H9 (cell line): Measurements from ENCODE around the gene TAT. TPM values are rescaled to one million over a fixed set of nuclear protein-coding genes. Genes with fewer than 3 reads are reported as not detected.

ENCODE experiments used
- DNase-seq: peaks from one replicate; pipeline ENCODE4 v3.0.0-alpha.2; 2017
- H2AFZ ChIP-seq: one replicate; pipeline ENCODE4 v1.6.1; 2013; ENCODE audit warnings: mild to moderate bottlenecking, low read length, control low read depth, moderate library complexity
- H2AK5ac ChIP-seq: 2 replicates; pipeline ENCODE4 v1.6.1; 2013; ENCODE audit warnings: low read length, control low read depth, mixed read lengths; ENCODE audit not compliant: insufficient read length
- H2BK120ac ChIP-seq: one replicate; pipeline ENCODE4 v1.6.1; 2013; ENCODE audit warnings: low read depth, mild to moderate bottlenecking, low read length, control low read depth, inconsistent platforms; ENCODE audit not compliant: poor library complexity, severe bottlenecking
- H2BK12ac ChIP-seq: 2 replicates; pipeline ENCODE4 v1.6.1; 2013; ENCODE audit warnings: low read length, control low read depth, mixed read lengths, low read depth; ENCODE audit not compliant: insufficient read length
- H2BK15ac ChIP-seq: 2 replicates; pipeline ENCODE4 v1.6.1; 2013; ENCODE audit warnings: low read depth, low read length, control low read depth
- H2BK20ac ChIP-seq: one replicate; pipeline ENCODE4 v1.6.1; 2013; ENCODE audit warnings: low read depth, mild to moderate bottlenecking, low read length, control low read depth, inconsistent platforms; ENCODE audit not compliant: poor library complexity, severe bottlenecking
- H2BK5ac ChIP-seq: 2 replicates; pipeline ENCODE4 v1.6.1; 2013; ENCODE audit warnings: low read length, control low read depth, mixed read lengths; ENCODE audit not compliant: insufficient read length
- H3K14ac ChIP-seq: 2 replicates; pipeline ENCODE4 v1.6.1; 2013; ENCODE audit warnings: low read length, control low read depth; ENCODE audit not compliant: insufficient read depth
- H3K18ac ChIP-seq: 2 replicates; pipeline ENCODE4 v1.6.1; 2013; ENCODE audit warnings: low read depth, mild to moderate bottlenecking, mixed read lengths, low read length, control low read depth; ENCODE audit not compliant: insufficient read length
- H3K23ac ChIP-seq: 2 replicates; pipeline ENCODE4 v1.6.1; 2013; ENCODE audit warnings: low read length, control low read depth, mixed read lengths, low read depth; ENCODE audit not compliant: insufficient read length
- H3K23me2 ChIP-seq: 2 replicates; pipeline ENCODE4 v1.6.1; 2013; ENCODE audit warnings: low read depth, mild to moderate bottlenecking, mixed read lengths, low read length, control low read depth; ENCODE audit not compliant: insufficient read length, poor library complexity, severe bottlenecking
- H3K27ac ChIP-seq: 2 replicates; pipeline ENCODE4 v1.5.1; 2013; ENCODE audit warnings: low read length, control low read depth, mixed read lengths, low read depth; ENCODE audit not compliant: insufficient read length
- H3K27me3 ChIP-seq: 2 replicates; pipeline ENCODE4 v1.6.1; 2013; ENCODE audit warnings: low read length, control low read depth, inconsistent platforms; ENCODE audit not compliant: insufficient read depth
- H3K4ac ChIP-seq: 2 replicates; pipeline ENCODE4 v1.6.1; 2013; ENCODE audit warnings: low read depth, mild to moderate bottlenecking, control low read depth, inconsistent platforms, low read length, moderate library complexity
- H3K4me1 ChIP-seq: 2 replicates; pipeline ENCODE4 v1.6.1; 2013; ENCODE audit warnings: low read length, control low read depth, inconsistent platforms; ENCODE audit not compliant: insufficient read depth
- H3K4me2 ChIP-seq: 2 replicates; pipeline ENCODE4 v1.6.1; 2013; ENCODE audit warnings: low read length, control low read depth, mixed read lengths; ENCODE audit not compliant: insufficient read length, insufficient read depth
- H3K56ac ChIP-seq: 2 replicates; pipeline ENCODE4 v1.6.1; 2013; ENCODE audit warnings: low read depth, mild to moderate bottlenecking, mixed read lengths, low read length, control low read depth; ENCODE audit not compliant: insufficient read length
- H3K79me1 ChIP-seq: 2 replicates; pipeline ENCODE4 v1.6.1; 2013; ENCODE audit warnings: low read depth, mild to moderate bottlenecking, moderate library complexity, low read length, control low read depth, inconsistent platforms; ENCODE audit not compliant: insufficient read depth, poor library complexity, severe bottlenecking
- H3K79me2 ChIP-seq: 2 replicates; pipeline ENCODE4 v1.6.1; 2013; ENCODE audit warnings: low read length, control low read depth, inconsistent platforms; ENCODE audit not compliant: insufficient read depth
- H3K9ac ChIP-seq: 2 replicates; pipeline ENCODE4 v1.6.1; 2013; ENCODE audit warnings: low read length, control low read depth, mixed read lengths; ENCODE audit not compliant: insufficient read length; ENCODE audit errors: extremely low read depth
- H3K9me3 ChIP-seq: one replicate; pipeline ENCODE4 v1.6.1; 2013; ENCODE audit warnings: low read depth, low read length, inconsistent platforms; ENCODE audit not compliant: control insufficient read depth
- H3T11ph ChIP-seq: one replicate; pipeline ENCODE4 v1.6.1; 2013; ENCODE audit warnings: mild to moderate bottlenecking, low read length, control low read depth, inconsistent platforms
- H4K20me1 ChIP-seq: one replicate; pipeline ENCODE4 v1.6.1; 2013; ENCODE audit not compliant: control insufficient read depth, insufficient read length, insufficient read depth
- H4K5ac ChIP-seq: 2 replicates; pipeline ENCODE4 v1.6.1; 2013; ENCODE audit warnings: low read depth, mild to moderate bottlenecking, mixed read lengths, low read length, control low read depth; ENCODE audit not compliant: insufficient read length
- H4K8ac ChIP-seq: replicated peaks from 2 replicates; pipeline ENCODE4 v1.6.1; 2013; ENCODE audit warnings: low read length, control low read depth, mixed read lengths, low read depth; ENCODE audit not compliant: insufficient read length
- H4K91ac ChIP-seq: 2 replicates; pipeline ENCODE4 v1.6.1; 2013; ENCODE audit warnings: low read depth, mild to moderate bottlenecking, moderate library complexity, mixed read lengths, low read length, control low read depth; ENCODE audit not compliant: insufficient read length
- H3K27ac Mint-ChIP-seq, 3 experiments: 2 replicates in 2 of 3; 3 replicates in 1 of 3; pipeline ENCODE4 v1.8.0; 2020 to 2021; ENCODE audit warnings: mixed read lengths in 3 of 3, mild to moderate bottlenecking in 1 of 3, moderate library complexity in 1 of 3
- H3K27me3 Mint-ChIP-seq: 2 replicates; pipeline ENCODE4 v1.8.0; 2021; ENCODE audit warnings: low read depth, mild to moderate bottlenecking, moderate library complexity, mixed read lengths
- H3K36me3 Mint-ChIP-seq, 3 experiments: 2 replicates in 2 of 3; 3 replicates in 1 of 3; pipeline ENCODE4 v1.8.0; 2020 to 2021; ENCODE audit warnings: low read depth in 3 of 3, mixed read lengths in 3 of 3; ENCODE audit not compliant: insufficient read depth in 1 of 3
- H3K4me1 Mint-ChIP-seq, 2 experiments: 2 replicates each; pipeline ENCODE4 v1.8.0; 2020; ENCODE audit warnings: mixed read lengths in 2 of 2
- H3K4me3 Mint-ChIP-seq, 2 experiments: 2 replicates in 1 of 2; 3 replicates in 1 of 2; pipeline ENCODE4 v1.8.0; 2020 to 2021; ENCODE audit warnings: mild to moderate bottlenecking in 2 of 2, mixed read lengths in 2 of 2, moderate library complexity in 1 of 2
- H3K9me3 Mint-ChIP-seq, 2 experiments: 2 replicates in 1 of 2; 3 replicates in 1 of 2; pipeline ENCODE4 v1.8.0; 2020; ENCODE audit warnings: mild to moderate bottlenecking in 2 of 2, mixed read lengths in 2 of 2, moderate library complexity in 1 of 2
- WGBS: extraction: QIAGEN DNeasy Blood & Tissue Kit; methylation state at CpG from one replicate; pipeline ENCODE4 v1.1.7; 2013; ENCODE audit warnings: missing lambda C conversion rate, low lambda C conversion rate, mixed read lengths; ENCODE audit not compliant: insufficient read length; ENCODE audit errors: extremely low coverage; 5-methylcytosine and 5-hydroxymethylcytosine counted together
- total RNA-seq: library from RNA; stranded (reverse); gene quantifications from 2 replicates; pipeline ENCODE4 v1.2.1, GENCODE V29; 2021
- TF ChIP-seq, protein P1 (sequence below): fragments of 200-600 bp; sonication (generic); conservative IDR thresholded peaks from 3 replicates; pipeline ENCODE4 v1.8.0; 2021; ENCODE audit warnings: antibody characterized with exemption, mild to moderate bottlenecking

Gene TAT
- total RNA-seq, 1 experiment from 2014 or later: not detected

DNA sequence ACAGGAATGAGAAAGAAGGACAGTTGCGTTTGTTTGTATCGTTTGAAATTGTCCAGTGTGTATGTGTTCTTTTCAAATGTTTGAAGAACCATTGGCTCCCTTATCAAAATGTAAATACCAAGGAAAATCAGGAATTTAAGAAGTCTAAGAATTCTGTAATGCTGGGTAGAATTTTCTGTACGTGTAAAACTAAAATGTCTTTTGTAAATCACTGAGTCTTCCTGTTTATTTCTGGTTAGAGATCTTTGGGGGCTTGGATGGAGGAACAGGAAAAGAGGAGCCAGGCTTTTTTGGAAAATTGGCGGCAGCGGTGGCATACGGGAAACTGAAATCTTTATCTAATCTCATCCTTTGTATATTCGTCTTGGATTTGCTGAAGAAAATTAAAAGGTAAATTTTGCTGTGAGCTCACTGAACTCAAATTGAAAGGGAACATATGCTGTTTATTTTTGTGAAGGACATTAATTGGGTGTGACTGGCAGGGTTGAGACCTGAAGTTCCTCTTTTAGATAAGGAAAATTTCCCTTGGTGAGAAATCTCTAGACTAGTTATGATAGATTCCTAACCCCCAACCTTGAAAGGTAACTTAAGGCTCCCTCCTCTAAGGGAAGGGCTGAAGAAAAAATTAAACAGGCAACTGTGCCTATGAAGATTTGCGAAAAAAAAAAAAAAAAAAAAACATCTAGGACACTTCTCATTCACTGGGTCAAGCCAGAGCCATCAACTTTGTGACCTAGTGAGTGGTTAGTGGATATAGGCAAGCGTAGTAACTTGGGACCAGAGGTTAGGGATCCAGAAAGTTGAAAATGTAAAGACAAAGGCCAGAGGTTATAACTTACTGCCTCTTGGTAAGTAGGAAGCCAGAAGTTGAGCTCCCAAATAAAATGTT is 10.8 kb downstream of the TAT start:
- WGBS: no CpG with 5 or more reads among the region's 9 CpGs
- no peak overlapping the region for H2BK15ac ChIP-seq

More for the DNA sequence above, 10.8 kb downstream of the TAT start:
- H3K79me2 ChIP-seq: no peaks in the 10 kb centered on the region
- H3K23me2 ChIP-seq: peaks cover 5% of the 10 kb centered on the region
- no peak overlapping the region for H2BK120ac ChIP-seq
- peak overlapping the region in 2 of 3 experiments; percentile 90 to 97; a peak in 3 of 7 replicates for H3K27ac Mint-ChIP-seq
- H3K36me3 Mint-ChIP-seq: peaks cover 1 to 13% (median 11%) of the 10 kb centered on the region in 3 experiments; a peak in 3 of 7 replicates
- H2AFZ ChIP-seq: peak overlapping the region; percentile 75
- no peak overlapping the region for H3K27ac ChIP-seq
- H3K56ac ChIP-seq: no peak overlapping the region
- H3K27me3 ChIP-seq: no peaks in the 10 kb centered on the region
- TF ChIP-seq, protein P1, sequence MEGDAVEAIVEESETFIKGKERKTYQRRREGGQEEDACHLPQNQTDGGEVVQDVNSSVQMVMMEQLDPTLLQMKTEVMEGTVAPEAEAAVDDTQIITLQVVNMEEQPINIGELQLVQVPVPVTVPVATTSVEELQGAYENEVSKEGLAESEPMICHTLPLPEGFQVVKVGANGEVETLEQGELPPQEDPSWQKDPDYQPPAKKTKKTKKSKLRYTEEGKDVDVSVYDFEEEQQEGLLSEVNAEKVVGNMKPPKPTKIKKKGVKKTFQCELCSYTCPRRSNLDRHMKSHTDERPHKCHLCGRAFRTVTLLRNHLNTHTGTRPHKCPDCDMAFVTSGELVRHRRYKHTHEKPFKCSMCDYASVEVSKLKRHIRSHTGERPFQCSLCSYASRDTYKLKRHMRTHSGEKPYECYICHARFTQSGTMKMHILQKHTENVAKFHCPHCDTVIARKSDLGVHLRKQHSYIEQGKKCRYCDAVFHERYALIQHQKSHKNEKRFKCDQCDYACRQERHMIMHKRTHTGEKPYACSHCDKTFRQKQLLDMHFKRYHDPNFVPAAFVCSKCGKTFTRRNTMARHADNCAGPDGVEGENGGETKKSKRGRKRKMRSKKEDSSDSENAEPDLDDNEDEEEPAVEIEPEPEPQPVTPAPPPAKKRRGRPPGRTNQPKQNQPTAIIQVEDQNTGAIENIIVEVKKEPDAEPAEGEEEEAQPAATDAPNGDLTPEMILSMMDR: no peak
- H3K4ac ChIP-seq: no peak overlapping the region
- no peak overlapping the region for H4K8ac ChIP-seq
- H3K18ac ChIP-seq: no peak overlapping the region
- no peak overlapping the region for H3K14ac ChIP-seq
- peaks cover 19% of the 10 kb centered on the region in 2 experiments for H3K9me3 Mint-ChIP-seq
- H3K9me3 ChIP-seq: no peaks in the 10 kb centered on the region
- peak overlapping the region; percentile 85 to 87 for H3K4me3 Mint-ChIP-seq
- H4K20me1 ChIP-seq: no peaks in the 10 kb centered on the region
- H4K5ac ChIP-seq: no peak overlapping the region
- H2BK20ac ChIP-seq: no peak overlapping the region
- H2AK5ac ChIP-seq: no peak overlapping the region
- H2BK12ac ChIP-seq: no peak overlapping the region
- no peak overlapping the region for H4K91ac ChIP-seq
- no peaks in the 10 kb centered on the region for H3K4me1 ChIP-seq
- no peak overlapping the region for H2BK5ac ChIP-seq
- H3K4me2 ChIP-seq: peak overlapping the region; percentile 74
- H3K9ac ChIP-seq: no peak overlapping the region
- no peak overlapping the region for H3T11ph ChIP-seq
- H3K4me1 Mint-ChIP-seq: peaks cover 14 to 16% of the 10 kb centered on the region in 2 experiments
- peaks cover 1% of the 10 kb centered on the region for H3K27me3 Mint-ChIP-seq
- H3K23ac ChIP-seq: no peak overlapping the region
- no peaks in the 10 kb centered on the region for H3K79me1 ChIP-seq
- no peak for DNase-seq
